ENCODE measurements around the gene ZNF831.

GRCh38 chr20:59127839-59128238 lies 35.8 kb upstream of the ZNF831 start:
- no peak for TF ChIP-seq CTCF (IDR thresholded peaks at IDR 0.05; ENCODE audit: low read depth, low read length, poor library complexity, severe bottlenecking)
- no peak for TF ChIP-seq EZH2phosphoT487 (IDR thresholded peaks at IDR 0.05; ENCODE audit: borderline replicate concordance, low read length)
